ENCODE measurements around the gene HAUS1.
"Not testable (repeated sequence)": the region's sequence is repeated elsewhere in the genome, so short reads cannot be mapped to it uniquely, and the experiment has no call there.

HAUS1 gene

DNA sequence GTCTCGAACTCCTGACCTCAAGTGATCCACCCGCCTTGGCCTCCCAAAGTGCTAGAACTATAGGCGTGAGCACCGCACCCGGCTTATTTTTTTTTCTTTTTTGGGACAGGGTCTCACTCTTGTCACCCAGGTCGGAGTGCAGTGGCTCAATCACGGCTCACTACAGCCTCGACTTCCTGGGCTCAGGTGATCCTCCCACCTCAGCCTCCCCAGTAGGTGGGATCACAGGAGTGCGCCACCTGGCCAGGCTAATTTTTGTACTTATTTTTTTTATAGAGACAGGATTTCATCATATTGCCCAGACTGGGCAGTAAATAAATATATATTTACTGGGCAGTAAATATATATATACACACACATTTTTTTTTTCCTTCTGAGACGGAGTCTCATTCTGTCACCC is 8.7 kb upstream of the HAUS1 start:
- Histone ChIP-seq H3K4me3 (ENCODE audit: low read depth, low read length) (no peak overlapping the region), H3K9me3 (ENCODE audit: control insufficient read depth, insufficient read depth, low read depth, low read length) (no peaks in the 10 kb centered on the region), H3K9ac (ENCODE audit: low read length) (no peak overlapping the region), H3K4me1 (ENCODE audit: control insufficient read depth, insufficient read depth, low read length) (peaks cover 8% of the 10 kb centered on the region), H3K27ac (ENCODE audit: low read depth, low read length) (no peak overlapping the region), H3K36me3 (ENCODE audit: control insufficient read depth, insufficient read depth, low read length) (peaks cover 51% of the 10 kb centered on the region), H3K27me3 (ENCODE audit: control insufficient read depth, insufficient read depth, low read length) (no peaks in the 10 kb centered on the region)

DNA sequence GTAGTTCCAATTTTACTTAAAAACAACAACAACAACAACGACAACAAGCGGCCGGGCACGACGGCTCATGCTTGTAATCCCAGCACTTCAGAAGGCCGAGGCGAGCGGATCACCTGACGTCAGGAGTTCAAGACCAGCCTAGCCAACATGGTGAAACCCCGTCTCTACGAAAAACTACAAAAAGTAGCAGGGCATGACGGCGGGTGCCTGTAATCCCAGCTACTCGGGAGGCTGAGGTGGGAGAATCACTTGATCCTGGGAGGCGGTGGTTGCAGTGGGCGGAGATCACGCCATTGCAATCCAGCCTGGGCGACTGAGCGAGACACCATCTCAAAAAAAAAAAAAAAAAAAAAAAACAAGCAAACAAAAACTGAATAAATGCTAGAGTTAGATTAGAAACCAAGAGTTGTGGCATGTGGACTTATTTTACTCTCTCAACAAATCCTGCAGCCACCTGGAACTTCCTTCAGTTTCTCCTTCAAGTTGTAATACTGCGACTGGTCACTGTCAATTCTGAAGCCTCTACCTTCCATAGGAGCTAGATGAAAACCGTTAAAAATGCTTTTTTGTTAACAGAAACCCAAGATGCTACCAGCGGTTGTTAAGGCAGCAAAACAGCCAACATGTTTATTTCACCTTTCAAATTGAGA is 7.4 kb upstream of the HAUS1 start:
- Histone ChIP-seq H3K9ac (ENCODE audit: low read length) (peak overlapping the region; percentile 92), H3K4me1 (ENCODE audit: control insufficient read depth, insufficient read depth, low read length) (peaks cover 8% of the 10 kb centered on the region), H3K36me3 (ENCODE audit: control insufficient read depth, insufficient read depth, low read length) (peaks cover 39% of the 10 kb centered on the region), H3K9me3 (ENCODE audit: control insufficient read depth, insufficient read depth, low read depth, low read length) (no peaks in the 10 kb centered on the region), H3K4me3 (ENCODE audit: low read depth, low read length) (peak overlapping the region; percentile 93), H3K27me3 (ENCODE audit: control insufficient read depth, insufficient read depth, low read length) (no peaks in the 10 kb centered on the region), H3K27ac (ENCODE audit: low read depth, low read length) (no peak overlapping the region; the same call in 1 of the 2 replicates)

DNA sequence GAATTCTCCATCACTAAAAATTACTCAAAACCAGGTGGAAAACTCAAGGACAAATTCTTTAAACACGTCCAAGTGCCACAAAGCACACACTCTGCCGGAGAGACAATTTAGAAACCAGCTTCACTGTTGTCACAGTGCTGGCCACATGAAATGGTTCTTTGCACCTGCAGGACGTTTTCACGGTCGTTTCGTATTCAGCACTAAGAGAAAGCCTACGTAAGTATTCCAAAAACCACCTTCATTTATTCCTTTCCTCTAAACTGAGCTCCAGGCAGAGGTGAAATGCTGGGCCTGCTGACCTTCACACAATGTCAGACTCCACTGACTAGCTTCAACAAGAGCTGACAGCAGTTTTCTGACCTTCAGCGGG is 6.8 kb upstream of the HAUS1 start:
- H3K4me3 ChIP-seq (ENCODE audit: low read depth, low read length) = peak overlapping the region; percentile 93
- no peaks in the 10 kb centered on the region for H3K27me3 ChIP-seq (ENCODE audit: control insufficient read depth, insufficient read depth, low read length)
- no peaks in the 10 kb centered on the region for H3K9me3 ChIP-seq (ENCODE audit: control insufficient read depth, insufficient read depth, low read depth, low read length)
- H3K9ac ChIP-seq (ENCODE audit: low read length) = peak overlapping the region; percentile 92
- peak overlapping the region; percentile 91 for H3K27ac ChIP-seq (ENCODE audit: low read depth, low read length)
- peaks cover 8% of the 10 kb centered on the region for H3K4me1 ChIP-seq (ENCODE audit: control insufficient read depth, insufficient read depth, low read length)
- peaks cover 33% of the 10 kb centered on the region for H3K36me3 ChIP-seq (ENCODE audit: control insufficient read depth, insufficient read depth, low read length)

DNA sequence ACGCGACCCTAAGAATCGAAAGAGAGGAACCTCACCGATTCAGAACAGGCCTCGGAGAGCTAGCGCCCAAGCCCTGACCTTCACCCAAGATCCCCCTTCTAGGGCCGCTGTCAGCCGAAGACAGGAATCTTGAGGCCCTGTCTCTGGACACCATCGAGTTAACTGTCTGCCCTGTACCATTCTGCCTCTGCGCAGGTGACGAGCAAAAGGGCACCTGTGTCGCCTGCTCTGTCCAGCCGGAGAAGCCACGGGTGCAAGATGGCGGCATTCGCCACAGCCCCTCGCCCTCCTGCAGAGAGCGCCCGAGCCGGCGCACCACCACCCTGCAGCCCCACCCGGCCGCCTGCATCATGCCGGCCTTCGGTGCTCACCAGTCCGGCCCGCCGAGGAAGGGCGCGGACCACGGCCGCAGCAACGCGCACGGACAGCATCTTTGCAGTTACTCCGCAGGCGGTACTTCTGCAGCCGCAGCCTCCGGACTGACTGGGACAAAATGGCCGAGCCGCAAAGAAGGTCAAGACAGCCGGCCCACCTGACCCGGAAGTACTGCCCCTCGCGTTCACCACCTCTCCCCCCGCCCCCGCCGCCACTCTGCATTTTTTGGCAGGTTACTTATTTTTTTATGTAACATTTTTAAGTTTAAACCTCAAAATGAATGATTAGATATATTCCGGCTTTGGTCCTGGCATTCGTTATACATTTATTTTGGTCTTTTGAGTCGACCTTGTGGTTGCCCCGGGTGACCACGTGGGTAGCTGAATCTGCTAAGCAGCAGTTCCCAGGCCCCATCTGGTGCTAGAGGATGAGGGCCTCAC is 6.2 kb upstream of the HAUS1 start, which contains the start of gene ATP5F1A:
TSS of gene ATP5F1A (minus strand) at position 496 of the 815 bp plus-strand sequence. CDS start at position 431, 65 bp downstream.
- Histone ChIP-seq H3K9me3 (ENCODE audit: control insufficient read depth, insufficient read depth, low read depth, low read length) (no peaks in the 10 kb centered on the region), H3K4me1 (ENCODE audit: control insufficient read depth, insufficient read depth, low read length) (peaks cover 8% of the 10 kb centered on the region), H3K27ac (ENCODE audit: low read depth, low read length) (peak within 1 kb of the TSS; percentile 91), H3K36me3 (ENCODE audit: control insufficient read depth, insufficient read depth, low read length) (peaks cover 27% of the 10 kb centered on the region), H3K4me3 (ENCODE audit: low read depth, low read length) (peak within 1 kb of the TSS; percentile 93), H3K9ac (ENCODE audit: low read length) (peak within 1 kb of the TSS; percentile 92), H3K27me3 (ENCODE audit: control insufficient read depth, insufficient read depth, low read length) (no peaks in the 10 kb centered on the region)

DNA sequence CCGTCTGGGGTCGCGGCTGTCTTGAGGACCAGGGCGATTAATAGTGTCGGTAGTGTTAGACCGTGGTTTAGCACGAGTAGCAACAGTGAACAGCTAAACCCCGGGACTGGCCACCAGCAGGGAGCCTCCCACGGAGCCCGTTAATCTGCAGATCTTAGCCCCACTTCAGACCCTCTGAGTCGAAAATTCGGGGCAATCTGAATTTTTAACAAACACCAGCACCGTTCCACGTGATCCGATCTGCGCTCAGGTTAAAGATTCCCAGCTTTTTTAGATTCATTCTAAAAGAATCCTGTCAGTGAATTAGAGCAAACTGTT is 5.6 kb upstream of the HAUS1 start:
- peak overlapping the region; percentile 93 for H3K4me3 ChIP-seq (ENCODE audit: low read depth, low read length)
- peak overlapping the region; percentile 92 for H3K9ac ChIP-seq (ENCODE audit: low read length)
- peaks cover 21% of the 10 kb centered on the region for H3K36me3 ChIP-seq (ENCODE audit: control insufficient read depth, insufficient read depth, low read length)
- H3K27me3 ChIP-seq (ENCODE audit: control insufficient read depth, insufficient read depth, low read length) = no peaks in the 10 kb centered on the region
- H3K4me1 ChIP-seq (ENCODE audit: control insufficient read depth, insufficient read depth, low read length) = peaks cover 8% of the 10 kb centered on the region
- H3K27ac ChIP-seq (ENCODE audit: low read depth, low read length) = peak overlapping the region; percentile 91
- no peaks in the 10 kb centered on the region for H3K9me3 ChIP-seq (ENCODE audit: control insufficient read depth, insufficient read depth, low read depth, low read length)

DNA sequence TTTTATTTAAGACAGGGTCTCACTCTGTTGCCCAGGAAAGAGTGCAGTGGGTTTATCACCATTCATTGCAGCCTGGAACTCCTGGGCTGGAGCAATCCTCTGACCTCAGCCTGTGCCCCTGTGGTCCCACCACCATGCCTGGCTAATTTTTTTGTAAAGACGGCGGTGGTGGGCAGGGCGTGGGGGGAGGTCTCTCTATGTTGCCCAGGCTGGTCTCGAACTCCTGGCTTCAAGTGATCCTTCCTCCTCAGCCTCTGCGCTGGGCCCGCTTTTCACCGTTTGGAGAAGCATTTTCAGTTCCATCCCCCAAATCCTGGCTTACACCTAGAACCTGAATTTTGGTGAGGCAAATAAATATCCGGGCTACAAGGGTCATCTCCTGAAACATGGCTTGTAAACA is 4.7 kb upstream of the HAUS1 start:
- no peak overlapping the region for H3K4me3 ChIP-seq (ENCODE audit: low read depth, low read length)
- H3K4me1 ChIP-seq (ENCODE audit: control insufficient read depth, insufficient read depth, low read length) = peaks cover 8% of the 10 kb centered on the region
- H3K27me3 ChIP-seq (ENCODE audit: control insufficient read depth, insufficient read depth, low read length) = no peaks in the 10 kb centered on the region
- no peak overlapping the region for H3K27ac ChIP-seq (ENCODE audit: low read depth, low read length)
- H3K36me3 ChIP-seq (ENCODE audit: control insufficient read depth, insufficient read depth, low read length) = peaks cover 13% of the 10 kb centered on the region
- H3K9ac ChIP-seq (ENCODE audit: low read length) = no peak overlapping the region
- no peaks in the 10 kb centered on the region for H3K9me3 ChIP-seq (ENCODE audit: control insufficient read depth, insufficient read depth, low read depth, low read length)

DNA sequence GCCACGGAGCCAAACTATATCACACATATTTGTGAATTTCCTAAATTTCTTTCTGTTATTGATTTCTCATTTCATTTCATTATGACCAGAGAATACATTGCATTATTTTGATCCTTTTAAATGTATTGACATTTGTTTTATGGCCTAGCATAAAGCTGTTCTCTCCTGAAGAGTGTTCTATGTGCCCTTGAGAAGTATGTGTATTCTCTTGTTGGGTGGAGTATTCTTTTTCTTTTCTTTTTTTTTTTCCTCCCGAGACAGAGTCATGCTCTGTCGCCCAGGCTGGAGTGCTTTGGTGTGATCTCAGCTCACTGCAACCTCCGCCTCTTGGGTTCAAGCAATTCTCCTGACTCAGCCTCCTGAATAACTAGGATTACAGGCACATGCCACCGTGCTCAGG is 5.2 kb downstream of the HAUS1 start:
- H3K27me3 ChIP-seq (ENCODE audit: control insufficient read depth, insufficient read depth, low read length) = no peaks in the 10 kb centered on the region
- H3K9ac ChIP-seq (ENCODE audit: low read length) = no peak overlapping the region
- H3K36me3 ChIP-seq (ENCODE audit: control insufficient read depth, insufficient read depth, low read length) = peaks cover 52% of the 10 kb centered on the region
- no peaks in the 10 kb centered on the region for H3K9me3 ChIP-seq (ENCODE audit: control insufficient read depth, insufficient read depth, low read depth, low read length)
- H3K27ac ChIP-seq (ENCODE audit: low read depth, low read length) = no peak overlapping the region
- no peaks in the 10 kb centered on the region for H3K4me1 ChIP-seq (ENCODE audit: control insufficient read depth, insufficient read depth, low read length)
- no peak overlapping the region for H3K4me3 ChIP-seq (ENCODE audit: low read depth, low read length)

DNA sequence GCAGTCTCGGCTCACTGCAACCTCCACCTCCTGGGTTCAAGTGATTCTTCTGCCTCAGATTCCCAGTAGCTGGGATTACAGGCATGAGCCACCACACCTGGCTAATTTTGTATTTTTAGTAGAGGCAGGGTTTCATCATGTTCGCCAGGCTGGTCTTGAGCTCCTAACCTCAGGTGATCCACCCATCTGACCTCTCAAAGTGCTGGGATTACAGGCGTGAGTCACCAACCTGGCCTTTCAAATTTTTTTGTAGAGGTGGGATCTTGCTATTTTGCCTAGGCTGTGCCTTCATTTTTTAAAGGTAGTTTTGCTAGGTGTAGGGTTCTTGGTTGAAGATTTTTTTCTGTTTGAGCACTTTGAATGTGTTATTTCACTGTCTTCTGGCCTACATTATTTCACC is 6.2 kb downstream of the HAUS1 start:
- Histone ChIP-seq H3K9ac (ENCODE audit: low read length) (no peak overlapping the region), H3K4me3 (ENCODE audit: low read depth, low read length) (no peak overlapping the region), H3K36me3 (ENCODE audit: control insufficient read depth, insufficient read depth, low read length) (peaks cover 62% of the 10 kb centered on the region), H3K9me3 (ENCODE audit: control insufficient read depth, insufficient read depth, low read depth, low read length) (no peaks in the 10 kb centered on the region), H3K27ac (ENCODE audit: low read depth, low read length) (no peak overlapping the region), H3K4me1 (ENCODE audit: control insufficient read depth, insufficient read depth, low read length) (no peaks in the 10 kb centered on the region), H3K27me3 (ENCODE audit: control insufficient read depth, insufficient read depth, low read length) (no peaks in the 10 kb centered on the region)

DNA sequence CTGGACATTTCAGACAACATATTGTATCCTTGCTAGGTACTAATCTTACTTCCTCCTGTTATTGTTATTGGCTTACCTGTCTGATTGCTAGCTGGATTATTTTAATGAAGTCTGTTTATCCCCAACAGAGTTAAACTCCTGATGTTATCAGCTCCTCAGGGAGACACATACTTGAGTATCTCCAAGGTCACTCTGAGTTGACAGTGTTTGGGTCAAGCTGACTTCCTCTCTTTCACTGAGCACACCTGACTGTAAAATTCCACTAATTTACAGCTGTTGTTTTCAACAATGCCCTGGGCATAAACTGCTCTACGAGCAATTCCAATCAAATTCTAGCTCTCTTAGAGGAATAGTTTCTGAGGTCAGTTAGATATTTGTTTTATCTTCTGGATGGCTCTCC is 9.6 kb downstream of the HAUS1 start:
- Histone ChIP-seq H3K9ac (ENCODE audit: low read length) (no peak overlapping the region), H3K4me3 (ENCODE audit: low read depth, low read length) (no peak overlapping the region), H3K9me3 (ENCODE audit: control insufficient read depth, insufficient read depth, low read depth, low read length) (no peaks in the 10 kb centered on the region), H3K36me3 (ENCODE audit: control insufficient read depth, insufficient read depth, low read length) (peaks cover 51% of the 10 kb centered on the region), H3K27ac (ENCODE audit: low read depth, low read length) (no peak overlapping the region), H3K27me3 (ENCODE audit: control insufficient read depth, insufficient read depth, low read length) (no peaks in the 10 kb centered on the region), H3K4me1 (ENCODE audit: control insufficient read depth, insufficient read depth, low read length) (no peaks in the 10 kb centered on the region)

DNA sequence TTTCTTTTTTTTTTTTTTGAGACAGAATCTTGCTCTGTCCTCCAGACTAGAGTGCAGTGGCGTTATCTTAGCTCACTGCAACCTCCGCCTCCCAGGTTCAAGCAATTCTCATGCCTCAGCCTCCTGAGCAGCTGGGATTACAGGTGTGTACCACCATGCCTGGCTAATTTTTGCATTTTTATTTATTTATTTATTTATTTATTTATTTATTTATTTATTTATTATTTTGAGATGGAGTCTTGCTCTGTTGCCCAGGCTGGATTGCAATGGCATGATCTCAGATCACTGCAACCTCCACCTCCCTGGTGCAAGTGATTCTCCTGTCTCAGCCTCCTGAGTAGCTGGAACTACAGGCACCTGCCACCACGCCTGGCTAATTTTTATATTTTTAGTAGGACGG is 22.4 kb downstream of the HAUS1 start:
- peaks cover 69% of the 10 kb centered on the region for H3K36me3 ChIP-seq (ENCODE audit: control insufficient read depth, insufficient read depth, low read length)
- H3K9ac ChIP-seq (ENCODE audit: low read length); H3K4me3 ChIP-seq (ENCODE audit: low read depth, low read length); H3K27ac ChIP-seq (ENCODE audit: low read depth, low read length); H3K9me3 ChIP-seq (ENCODE audit: control insufficient read depth, insufficient read depth, low read depth, low read length); H3K27me3 ChIP-seq (ENCODE audit: control insufficient read depth, insufficient read depth, low read length); H3K4me1 ChIP-seq (ENCODE audit: control insufficient read depth, insufficient read depth, low read length): not testable (repeated sequence)

DNA sequence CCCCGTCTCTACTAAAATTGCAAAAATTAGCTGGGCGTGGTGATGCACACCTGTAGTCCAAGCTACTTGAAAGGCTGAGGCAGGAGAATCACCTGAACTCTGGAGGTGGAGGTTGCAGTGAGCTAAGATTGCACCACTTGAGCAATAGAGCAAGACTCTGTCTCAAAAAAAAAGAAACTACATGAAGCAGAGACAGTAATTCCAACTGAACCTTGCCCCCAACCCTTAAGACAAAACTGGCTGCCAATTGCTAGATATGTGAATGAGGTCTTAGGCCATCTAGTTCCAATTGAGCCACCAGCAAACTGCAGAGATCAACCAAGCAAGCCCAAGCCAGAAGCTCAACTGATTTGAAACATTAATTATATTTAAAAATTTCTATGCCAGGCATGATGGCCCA is 25.9 kb downstream of the HAUS1 start:
- Histone ChIP-seq H3K36me3 (ENCODE audit: control insufficient read depth, insufficient read depth, low read length) (peaks cover 43% of the 10 kb centered on the region), H3K4me1 (ENCODE audit: control insufficient read depth, insufficient read depth, low read length) (peaks cover 3% of the 10 kb centered on the region; the same call in 1 of the 2 replicates), H3K27ac (ENCODE audit: low read depth, low read length) (no peak overlapping the region), H3K4me3 (ENCODE audit: low read depth, low read length) (no peak overlapping the region), H3K9ac (ENCODE audit: low read length) (no peak overlapping the region), H3K27me3 (ENCODE audit: control insufficient read depth, insufficient read depth, low read length) (no peaks in the 10 kb centered on the region), H3K9me3 (ENCODE audit: control insufficient read depth, insufficient read depth, low read depth, low read length) (no peaks in the 10 kb centered on the region)
